ENCODE data around the gene FAM13C.

FAM13C gene

DNA sequence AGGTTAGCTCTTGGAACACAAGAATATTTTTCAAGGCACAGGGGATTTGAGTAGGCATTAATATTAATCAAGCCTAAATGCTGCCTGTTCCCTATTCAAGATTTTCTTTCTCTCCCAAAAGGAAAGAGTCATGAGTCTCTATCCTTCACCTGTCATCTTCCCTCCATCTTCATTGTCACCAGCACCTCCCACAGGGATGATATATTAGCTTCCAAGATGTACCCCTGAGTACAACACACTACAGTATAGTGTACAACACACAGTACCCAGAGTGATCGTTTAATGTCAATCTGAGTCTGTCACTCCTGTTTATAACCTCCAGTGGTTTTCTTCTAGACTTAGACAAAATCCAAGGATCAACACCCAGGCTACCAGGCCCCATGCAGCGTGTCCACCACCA is 50.1 kb downstream of the FAM13C start:
- POLR2A ChIA-PET: no interaction called here
- H3K36me3 ChIP-seq (ENCODE audit: control insufficient read depth in 2 of 2, insufficient read depth in 1 of 2, low read length in 2 of 2): no peaks in the 10 kb centered on the region
- CTCF ChIA-PET: interaction anchor here (0.6 to 1.5 kb wide), 2 partner anchors 50 to 154 kb away, joined by 3 to 4 read pairs; partner anchors contain the start of gene FAM13C
- H3K27ac ChIP-seq (ENCODE audit: extremely low read depth, low read depth, low read length): no peak overlapping the region
- no peaks in the 10 kb centered on the region for H3K9me3 ChIP-seq (ENCODE audit: control insufficient read depth, insufficient read depth, low read depth, low read length)
- TF ChIP-seq, protein P1, sequence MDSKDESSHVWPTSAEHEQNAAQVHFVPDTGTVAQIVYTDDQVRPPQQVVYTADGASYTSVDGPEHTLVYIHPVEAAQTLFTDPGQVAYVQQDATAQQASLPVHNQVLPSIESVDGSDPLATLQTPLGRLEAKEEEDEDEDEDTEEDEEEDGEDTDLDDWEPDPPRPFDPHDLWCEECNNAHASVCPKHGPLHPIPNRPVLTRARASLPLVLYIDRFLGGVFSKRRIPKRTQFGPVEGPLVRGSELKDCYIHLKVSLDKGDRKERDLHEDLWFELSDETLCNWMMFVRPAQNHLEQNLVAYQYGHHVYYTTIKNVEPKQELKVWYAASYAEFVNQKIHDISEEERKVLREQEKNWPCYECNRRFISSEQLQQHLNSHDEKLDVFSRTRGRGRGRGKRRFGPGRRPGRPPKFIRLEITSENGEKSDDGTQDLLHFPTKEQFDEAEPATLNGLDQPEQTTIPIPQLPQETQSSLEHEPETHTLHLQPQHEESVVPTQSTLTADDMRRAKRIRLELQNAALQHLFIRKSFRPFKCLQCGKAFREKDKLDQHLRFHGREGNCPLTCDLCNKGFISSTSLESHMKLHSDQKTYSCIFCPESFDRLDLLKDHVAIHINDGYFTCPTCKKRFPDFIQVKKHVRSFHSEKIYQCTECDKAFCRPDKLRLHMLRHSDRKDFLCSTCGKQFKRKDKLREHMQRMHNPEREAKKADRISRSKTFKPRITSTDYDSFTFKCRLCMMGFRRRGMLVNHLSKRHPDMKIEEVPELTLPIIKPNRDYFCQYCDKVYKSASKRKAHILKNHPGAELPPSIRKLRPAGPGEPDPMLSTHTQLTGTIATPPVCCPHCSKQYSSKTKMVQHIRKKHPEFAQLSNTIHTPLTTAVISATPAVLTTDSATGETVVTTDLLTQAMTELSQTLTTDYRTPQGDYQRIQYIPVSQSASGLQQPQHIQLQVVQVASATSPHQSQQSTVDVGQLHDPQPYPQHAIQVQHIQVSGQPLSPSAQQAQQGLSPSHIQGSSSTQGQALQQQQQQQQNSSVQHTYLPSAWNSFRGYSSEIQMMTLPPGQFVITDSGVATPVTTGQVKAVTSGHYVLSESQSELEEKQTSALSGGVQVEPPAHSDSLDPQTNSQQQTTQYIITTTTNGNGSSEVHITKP (tag by site-specific recombination; IDR thresholded peaks at IDR 0.05): no peak
- TF ChIP-seq, protein P2, sequence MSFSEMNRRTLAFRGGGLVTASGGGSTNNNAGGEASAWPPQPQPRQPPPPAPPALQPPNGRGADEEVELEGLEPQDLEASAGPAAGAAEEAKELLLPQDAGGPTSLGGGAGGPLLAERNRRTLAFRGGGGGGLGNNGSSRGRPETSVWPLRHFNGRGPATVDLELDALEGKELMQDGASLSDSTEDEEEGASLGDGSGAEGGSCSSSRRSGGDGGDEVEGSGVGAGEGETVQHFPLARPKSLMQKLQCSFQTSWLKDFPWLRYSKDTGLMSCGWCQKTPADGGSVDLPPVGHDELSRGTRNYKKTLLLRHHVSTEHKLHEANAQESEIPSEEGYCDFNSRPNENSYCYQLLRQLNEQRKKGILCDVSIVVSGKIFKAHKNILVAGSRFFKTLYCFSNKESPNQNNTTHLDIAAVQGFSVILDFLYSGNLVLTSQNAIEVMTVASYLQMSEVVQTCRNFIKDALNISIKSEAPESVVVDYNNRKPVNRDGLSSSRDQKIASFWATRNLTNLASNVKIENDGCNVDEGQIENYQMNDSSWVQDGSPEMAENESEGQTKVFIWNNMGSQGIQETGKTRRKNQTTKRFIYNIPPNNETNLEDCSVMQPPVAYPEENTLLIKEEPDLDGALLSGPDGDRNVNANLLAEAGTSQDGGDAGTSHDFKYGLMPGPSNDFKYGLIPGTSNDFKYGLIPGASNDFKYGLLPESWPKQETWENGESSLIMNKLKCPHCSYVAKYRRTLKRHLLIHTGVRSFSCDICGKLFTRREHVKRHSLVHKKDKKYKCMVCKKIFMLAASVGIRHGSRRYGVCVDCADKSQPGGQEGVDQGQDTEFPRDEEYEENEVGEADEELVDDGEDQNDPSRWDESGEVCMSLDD (tag by site-specific recombination; IDR thresholded peaks at IDR 0.05): no peak
- TF ChIP-seq SP3 (tag by site-specific recombination; IDR thresholded peaks at IDR 0.05) (no peak), BCL11A (tag by site-specific recombination; IDR thresholded peaks at IDR 0.05; ENCODE audit: low read depth) (no peak), ZNF473 (tag by site-specific recombination; IDR thresholded peaks at IDR 0.05) (no peak), KLF16 (tag by site-specific recombination; IDR thresholded peaks at IDR 0.05) (no peak), GFI1B (tag by site-specific recombination; IDR thresholded peaks at IDR 0.05) (no peak), ZNF335 (tag by site-specific recombination; conservative IDR thresholded peaks at IDR 0.05) (no peak), ZBTB1 (tag by site-specific recombination; IDR thresholded peaks at IDR 0.05) (no peak), ZNF433 (tag by site-specific recombination; IDR thresholded peaks at IDR 0.05; ENCODE audit: low read depth) (no peak)
- TF ChIP-seq, protein P3, sequence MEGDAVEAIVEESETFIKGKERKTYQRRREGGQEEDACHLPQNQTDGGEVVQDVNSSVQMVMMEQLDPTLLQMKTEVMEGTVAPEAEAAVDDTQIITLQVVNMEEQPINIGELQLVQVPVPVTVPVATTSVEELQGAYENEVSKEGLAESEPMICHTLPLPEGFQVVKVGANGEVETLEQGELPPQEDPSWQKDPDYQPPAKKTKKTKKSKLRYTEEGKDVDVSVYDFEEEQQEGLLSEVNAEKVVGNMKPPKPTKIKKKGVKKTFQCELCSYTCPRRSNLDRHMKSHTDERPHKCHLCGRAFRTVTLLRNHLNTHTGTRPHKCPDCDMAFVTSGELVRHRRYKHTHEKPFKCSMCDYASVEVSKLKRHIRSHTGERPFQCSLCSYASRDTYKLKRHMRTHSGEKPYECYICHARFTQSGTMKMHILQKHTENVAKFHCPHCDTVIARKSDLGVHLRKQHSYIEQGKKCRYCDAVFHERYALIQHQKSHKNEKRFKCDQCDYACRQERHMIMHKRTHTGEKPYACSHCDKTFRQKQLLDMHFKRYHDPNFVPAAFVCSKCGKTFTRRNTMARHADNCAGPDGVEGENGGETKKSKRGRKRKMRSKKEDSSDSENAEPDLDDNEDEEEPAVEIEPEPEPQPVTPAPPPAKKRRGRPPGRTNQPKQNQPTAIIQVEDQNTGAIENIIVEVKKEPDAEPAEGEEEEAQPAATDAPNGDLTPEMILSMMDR (tag by site-specific recombination; IDR thresholded peaks at IDR 0.05): no peak
- TF ChIP-seq, protein P4, sequence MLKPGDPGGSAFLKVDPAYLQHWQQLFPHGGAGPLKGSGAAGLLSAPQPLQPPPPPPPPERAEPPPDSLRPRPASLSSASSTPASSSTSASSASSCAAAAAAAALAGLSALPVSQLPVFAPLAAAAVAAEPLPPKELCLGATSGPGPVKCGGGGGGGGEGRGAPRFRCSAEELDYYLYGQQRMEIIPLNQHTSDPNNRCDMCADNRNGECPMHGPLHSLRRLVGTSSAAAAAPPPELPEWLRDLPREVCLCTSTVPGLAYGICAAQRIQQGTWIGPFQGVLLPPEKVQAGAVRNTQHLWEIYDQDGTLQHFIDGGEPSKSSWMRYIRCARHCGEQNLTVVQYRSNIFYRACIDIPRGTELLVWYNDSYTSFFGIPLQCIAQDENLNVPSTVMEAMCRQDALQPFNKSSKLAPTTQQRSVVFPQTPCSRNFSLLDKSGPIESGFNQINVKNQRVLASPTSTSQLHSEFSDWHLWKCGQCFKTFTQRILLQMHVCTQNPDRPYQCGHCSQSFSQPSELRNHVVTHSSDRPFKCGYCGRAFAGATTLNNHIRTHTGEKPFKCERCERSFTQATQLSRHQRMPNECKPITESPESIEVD (tag by site-specific recombination; IDR thresholded peaks at IDR 0.05): no peak
- TF ChIP-seq, protein P5, sequence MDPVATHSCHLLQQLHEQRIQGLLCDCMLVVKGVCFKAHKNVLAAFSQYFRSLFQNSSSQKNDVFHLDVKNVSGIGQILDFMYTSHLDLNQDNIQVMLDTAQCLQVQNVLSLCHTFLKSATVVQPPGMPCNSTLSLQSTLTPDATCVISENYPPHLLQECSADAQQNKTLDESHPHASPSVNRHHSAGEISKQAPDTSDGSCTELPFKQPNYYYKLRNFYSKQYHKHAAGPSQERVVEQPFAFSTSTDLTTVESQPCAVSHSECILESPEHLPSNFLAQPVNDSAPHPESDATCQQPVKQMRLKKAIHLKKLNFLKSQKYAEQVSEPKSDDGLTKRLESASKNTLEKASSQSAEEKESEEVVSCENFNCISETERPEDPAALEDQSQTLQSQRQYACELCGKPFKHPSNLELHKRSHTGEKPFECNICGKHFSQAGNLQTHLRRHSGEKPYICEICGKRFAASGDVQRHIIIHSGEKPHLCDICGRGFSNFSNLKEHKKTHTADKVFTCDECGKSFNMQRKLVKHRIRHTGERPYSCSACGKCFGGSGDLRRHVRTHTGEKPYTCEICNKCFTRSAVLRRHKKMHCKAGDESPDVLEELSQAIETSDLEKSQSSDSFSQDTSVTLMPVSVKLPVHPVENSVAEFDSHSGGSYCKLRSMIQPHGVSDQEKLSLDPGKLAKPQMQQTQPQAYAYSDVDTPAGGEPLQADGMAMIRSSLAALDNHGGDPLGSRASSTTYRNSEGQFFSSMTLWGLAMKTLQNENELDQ (tag by site-specific recombination; IDR thresholded peaks at IDR 0.05; ENCODE audit: low read depth): no peak
- TF ChIP-seq, protein P6, sequence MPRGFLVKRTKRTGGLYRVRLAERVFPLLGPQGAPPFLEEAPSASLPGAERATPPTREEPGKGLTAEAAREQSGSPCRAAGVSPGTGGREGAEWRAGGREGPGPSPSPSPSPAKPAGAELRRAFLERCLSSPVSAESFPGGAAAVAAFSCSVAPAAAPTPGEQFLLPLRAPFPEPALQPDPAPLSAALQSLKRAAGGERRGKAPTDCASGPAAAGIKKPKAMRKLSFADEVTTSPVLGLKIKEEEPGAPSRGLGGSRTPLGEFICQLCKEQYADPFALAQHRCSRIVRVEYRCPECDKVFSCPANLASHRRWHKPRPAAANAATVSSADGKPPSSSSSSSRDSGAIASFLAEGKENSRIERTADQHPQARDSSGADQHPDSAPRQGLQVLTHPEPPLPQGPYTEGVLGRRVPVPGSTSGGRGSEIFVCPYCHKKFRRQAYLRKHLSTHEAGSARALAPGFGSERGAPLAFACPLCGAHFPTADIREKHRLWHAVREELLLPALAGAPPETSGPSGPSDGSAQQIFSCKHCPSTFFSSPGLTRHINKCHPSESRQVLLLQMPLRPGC (tag by site-specific recombination; IDR thresholded peaks at IDR 0.05): no peak
- TF ChIP-seq, protein P7, sequence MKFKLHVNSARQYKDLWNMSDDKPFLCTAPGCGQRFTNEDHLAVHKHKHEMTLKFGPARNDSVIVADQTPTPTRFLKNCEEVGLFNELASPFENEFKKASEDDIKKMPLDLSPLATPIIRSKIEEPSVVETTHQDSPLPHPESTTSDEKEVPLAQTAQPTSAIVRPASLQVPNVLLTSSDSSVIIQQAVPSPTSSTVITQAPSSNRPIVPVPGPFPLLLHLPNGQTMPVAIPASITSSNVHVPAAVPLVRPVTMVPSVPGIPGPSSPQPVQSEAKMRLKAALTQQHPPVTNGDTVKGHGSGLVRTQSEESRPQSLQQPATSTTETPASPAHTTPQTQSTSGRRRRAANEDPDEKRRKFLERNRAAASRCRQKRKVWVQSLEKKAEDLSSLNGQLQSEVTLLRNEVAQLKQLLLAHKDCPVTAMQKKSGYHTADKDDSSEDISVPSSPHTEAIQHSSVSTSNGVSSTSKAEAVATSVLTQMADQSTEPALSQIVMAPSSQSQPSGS (tag by site-specific recombination; IDR thresholded peaks at IDR 0.05; ENCODE audit: low read depth): no peak
- H3K4me1 ChIP-seq (ENCODE audit: control insufficient read depth, insufficient read depth, low read length): no peaks in the 10 kb centered on the region
- no peak overlapping the region for H3K4me3 ChIP-seq (ENCODE audit: low read depth, low read length)

Measured in HEK293 (cell line).